HG03066 (cell line): Measurements from ENCODE around the gene THY1.
"Not testable (repeated sequence)": the region's sequence is repeated elsewhere in the genome, so short reads cannot be mapped to it uniquely, and the experiment has no call there.

Experiments used
- ATAC-seq: cut with Tn5 transposase; IDR thresholded peaks from one replicate; pipeline ENCODE4 v1.9.1; 2021; ENCODE audit warnings: low read depth; ENCODE audit not compliant: unreplicated experiment

The THY1 gene

DNA sequence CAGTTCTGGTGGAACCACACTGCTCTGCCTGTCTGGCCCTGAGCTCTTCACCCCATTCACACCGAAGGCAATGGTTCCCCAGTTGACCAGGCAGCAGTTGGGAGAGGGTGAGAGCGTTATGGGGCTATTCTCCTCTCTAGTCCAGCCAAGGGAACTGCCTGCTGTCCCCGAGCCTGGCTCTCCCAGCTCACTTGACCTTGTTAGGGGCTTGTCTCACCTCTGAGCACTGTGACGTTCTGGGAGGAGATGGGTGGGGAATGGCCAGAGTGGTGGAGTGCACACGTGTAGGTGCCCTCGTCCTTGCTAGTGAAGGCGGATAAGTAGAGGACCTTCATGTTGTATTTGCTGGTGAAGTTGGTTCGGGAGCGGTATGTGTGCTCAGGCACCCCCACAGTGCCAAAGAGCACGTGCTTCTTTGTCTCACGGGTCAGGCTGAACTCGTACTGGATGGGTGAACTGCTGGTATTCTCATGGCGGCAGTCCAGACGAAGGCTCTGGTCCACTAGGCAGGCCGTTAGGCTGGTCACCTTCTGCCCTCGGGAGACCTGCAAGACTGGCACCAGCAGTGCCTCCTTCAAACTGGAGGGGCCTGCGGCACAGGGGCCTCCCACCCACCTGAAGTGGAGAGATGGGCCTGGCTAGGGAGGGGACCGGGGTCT lies 3.0 kb downstream of the THY1 start:
- no peak for ATAC-seq

DNA sequence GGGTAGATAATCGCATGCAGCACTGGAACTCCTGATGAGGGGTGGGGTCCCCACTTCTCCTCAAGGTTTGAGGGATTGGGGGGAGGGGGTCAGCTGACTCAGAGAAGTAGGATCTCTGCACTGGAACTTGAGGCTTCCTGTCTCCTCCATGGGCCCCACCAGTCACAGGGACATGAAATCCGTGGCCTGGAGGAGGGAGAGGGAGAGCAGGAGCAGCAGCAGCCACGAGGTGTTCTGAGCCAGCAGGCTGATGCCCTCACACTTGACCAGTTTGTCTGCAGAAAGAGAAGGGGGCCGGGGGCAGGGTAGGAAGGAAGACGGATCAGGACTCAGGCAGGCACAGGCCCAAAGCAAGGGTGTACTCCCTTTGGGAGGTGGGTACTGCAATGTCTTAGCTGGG lies 3.7 kb downstream of the THY1 start:
- no peak for ATAC-seq

DNA sequence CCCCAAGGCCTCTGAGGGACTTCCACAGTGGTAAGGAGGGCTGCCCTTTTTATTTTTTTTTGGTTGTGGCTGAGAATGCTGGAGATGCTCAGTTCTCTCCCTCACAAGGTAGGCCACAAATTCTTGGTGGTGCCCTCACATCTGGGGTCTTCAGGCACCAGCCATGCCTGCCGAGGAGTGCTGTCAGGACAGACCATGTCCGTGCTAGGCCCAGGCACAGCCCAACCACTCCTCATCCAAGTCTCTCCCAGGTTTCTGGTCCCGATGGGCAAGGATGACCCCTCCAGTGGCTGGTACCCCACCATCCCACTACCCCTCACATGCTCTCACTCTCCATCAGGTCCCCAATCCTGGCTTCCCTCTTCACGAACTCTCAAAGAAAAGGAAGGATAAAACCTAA lies 4.2 kb downstream of the THY1 start:
- no peak for ATAC-seq

DNA sequence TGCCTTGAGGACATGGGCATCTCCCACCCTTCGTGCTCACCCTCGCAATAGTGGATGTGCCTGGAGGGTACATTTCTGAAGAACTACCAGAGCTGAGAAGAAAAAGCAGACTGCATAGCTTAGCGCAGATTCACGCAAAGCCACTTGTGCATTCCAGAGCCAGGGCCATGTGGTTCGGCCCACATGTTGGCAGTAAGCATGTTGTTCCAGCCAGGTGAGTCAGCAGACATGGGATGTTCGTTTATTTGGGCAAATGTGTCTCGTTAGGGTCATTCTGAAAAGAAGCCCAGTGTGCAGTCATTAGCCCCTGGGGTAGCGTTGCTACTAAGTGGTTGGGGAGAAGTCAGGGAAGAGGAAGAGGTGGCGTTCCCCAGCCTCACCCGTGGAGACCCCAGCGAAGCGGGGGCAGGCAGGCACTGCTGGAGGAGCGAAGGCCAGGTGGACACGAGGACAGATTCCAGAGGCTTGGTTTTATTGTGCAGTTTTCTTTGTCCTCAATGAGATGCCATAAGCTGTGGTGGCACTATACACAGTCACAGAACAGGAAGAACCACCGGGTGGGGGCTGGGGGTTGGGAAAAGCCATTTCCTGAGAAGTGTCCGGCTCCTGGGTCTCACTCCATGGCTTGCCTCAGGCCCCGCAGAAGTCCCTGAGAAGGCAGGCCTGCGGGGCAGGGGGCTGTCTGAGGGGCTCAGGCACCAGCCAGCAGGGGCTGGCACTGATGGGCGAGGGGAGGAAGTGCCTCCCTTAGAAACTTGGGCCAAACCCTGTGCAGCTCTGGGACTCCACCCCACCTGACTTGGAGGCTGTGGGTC lies 5.0 kb downstream of the THY1 start:
- ATAC-seq, result no peak

DNA sequence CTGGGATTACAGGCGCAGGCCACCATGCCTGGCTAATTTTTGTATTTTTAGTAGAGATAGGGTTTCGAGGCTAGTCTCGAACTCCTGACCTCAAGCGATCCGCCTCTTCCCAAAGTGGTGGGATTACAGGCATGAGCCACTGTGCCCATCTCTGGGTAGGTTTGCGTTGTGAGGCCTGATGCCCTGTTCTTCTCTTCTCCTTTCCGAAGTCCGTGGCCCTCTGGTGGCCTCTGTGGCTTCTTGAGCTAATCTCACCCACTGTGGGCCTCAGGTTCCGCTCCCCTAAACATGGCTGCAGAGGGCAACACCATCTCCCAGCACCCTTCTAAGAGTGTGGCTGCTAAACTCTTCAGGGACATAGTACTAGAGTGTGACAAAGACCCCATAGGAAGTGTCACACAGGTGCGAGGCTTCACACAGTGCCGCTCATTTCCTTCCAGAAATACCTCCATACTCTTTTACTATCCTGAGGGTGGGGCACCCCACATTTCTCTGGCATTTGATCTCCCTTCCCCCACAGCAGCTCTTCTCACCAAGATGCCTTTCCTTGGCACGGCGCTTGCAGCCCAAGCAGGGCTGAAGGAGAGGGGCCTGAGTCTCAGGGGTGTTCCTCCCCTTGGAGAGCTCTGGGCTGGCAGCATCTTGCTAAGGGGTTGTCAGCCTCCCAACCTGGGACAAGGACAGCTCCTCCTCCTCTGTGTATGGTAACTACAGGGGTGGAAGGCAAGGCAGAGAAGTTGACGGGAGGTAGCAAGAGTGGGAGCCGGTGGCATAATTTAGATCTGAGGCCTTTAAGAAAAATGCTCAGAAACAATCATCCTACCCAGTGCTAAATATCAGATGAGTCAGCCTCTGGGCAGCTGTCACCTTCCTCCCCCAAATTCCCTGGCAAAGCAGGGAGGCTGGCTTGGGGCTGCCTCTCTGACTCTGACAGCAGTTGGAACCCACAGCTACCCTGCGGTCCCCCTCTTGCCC lies 6.1 kb downstream of the THY1 start:
- ATAC-seq, result no peak

DNA sequence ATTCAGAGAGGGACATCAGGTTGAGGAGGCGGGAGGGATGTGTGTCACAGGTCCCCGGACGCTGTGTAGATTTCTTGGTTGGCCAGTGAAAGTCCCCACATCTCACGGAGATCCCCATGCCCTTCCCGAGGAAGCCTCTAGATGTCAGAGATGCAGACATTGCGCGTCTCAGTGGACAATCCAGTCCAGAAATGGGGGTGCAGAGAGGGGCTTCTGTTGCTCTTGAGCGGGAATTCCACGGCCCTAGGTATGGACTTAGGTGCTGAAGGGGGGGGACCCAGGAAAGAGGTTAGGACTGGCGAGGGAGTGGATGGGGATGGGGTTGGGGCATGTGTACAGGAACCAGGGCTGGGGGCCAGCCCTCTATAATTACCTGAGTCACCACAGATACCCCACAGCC lies 7.0 kb downstream of the THY1 start:
- ATAC-seq, result no peak

DNA sequence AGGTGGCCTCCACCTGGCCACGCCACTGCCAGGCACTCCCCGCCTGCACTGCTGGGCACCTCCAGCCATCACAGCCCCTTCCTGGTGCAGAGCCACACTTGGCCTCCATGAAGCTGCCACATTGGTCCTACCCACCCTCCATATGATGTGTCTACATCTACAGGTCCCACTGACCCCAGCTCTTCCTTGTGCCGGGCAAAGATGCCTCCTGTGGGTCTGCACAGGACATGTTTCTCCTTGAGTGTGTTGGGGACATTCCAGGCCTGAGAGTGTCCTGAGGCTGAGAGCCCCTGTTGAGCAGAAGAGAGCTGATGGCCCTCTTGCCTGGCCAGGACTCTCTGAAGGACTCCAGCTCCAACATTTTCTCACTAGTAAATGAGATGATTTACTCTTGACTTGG lies 7.5 kb downstream of the THY1 start:
- no peak for ATAC-seq

DNA sequence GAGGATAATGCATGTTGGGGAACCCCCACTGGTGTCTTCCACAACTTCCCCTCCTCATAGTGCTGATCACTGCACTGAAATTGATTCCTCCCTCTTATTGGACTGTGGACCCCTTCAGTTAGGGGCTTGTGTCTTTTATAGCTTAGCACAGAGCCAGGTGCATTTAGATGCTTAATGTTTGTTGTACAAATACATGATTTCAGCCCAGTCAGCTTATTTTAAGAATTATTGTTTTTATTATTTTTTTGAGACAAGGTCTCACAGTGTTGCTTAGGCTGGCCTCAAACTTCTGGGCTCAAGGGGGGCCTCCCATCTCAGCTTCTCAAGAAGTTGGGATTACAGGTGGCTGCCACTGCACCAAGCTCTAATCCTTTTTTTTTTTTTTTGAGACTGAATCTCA lies 8.2 kb downstream of the THY1 start:
- no peak for ATAC-seq

DNA sequence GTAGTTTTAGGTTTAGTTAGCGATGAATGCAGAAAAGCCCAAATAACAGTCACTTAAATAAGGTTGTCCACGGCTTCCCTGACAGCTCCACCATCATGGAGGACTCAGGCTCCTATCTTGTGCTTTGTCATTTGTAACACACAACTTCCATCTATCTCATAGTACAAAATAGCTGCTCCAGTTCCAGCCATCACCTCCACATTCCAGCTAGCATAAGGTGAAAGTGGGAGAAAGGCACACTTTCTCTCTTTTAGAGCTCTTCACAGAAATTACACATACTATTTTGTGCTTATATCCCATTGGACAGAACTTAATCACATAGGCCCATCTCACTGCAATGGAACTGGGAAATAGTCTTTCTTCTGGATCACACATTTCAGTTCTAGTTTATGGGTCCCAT lies 8.7 kb downstream of the THY1 start:
- no peak for ATAC-seq

DNA sequence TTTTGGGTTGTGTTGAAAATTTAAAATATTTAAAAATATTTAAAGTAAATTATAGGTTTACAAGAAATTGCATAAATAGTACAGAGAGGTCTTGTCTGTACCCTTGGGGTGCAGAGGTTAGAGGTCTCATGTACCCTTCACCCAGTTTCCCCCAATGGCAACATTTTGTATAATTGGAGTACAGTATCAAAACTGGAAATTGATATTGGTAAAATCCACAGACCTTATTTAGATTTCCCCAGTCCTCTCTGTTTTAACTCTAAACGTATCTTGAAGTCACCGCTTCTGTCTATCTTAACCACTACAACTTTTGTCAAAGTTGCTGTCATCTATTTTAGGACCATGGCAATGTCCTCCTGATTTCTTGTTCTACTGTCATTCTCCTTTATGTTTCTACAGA lies 10.9 kb downstream of the THY1 start:
- ATAC-seq, result no peak

DNA sequence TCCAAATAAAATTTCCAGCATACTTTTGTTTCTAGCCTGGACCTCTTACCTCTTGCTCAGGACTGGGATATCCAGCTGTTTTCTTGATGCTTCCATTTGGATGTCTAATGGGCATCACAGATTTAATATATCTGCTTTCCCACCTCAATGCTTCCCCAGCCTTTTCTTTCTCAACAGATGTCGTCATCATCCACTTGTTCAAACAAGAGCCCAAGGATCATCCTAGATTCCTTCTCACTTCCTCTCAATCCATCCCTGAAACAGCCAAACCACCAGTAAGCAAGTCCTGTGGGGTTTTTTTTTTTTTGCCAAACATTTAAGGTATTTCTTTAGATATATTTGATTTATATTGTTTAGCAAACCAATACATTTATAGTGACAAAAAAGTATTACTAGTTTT lies 12.5 kb downstream of the THY1 start:
- ATAC-seq, result no peak

DNA sequence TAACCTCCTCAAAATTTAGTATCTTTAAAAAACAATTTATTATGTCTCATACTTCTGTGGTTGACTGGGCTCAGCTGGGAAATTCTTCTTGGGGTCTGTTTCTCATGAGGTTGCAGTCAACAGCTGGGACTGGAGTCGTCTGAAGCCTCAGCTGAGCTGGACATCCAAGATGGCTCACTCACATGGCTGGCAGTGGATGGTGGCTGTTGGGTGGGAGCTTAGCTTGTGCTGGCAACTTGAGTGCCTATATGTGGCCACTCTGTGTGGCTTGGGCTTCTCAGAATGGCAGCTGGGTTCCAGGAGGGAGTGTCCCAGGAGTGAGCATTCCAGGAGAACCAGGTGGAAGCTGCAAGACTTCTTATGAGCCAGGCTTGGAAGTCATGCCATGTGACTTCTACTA lies 13.2 kb downstream of the THY1 start:
- ATAC-seq, result no peak

DNA sequence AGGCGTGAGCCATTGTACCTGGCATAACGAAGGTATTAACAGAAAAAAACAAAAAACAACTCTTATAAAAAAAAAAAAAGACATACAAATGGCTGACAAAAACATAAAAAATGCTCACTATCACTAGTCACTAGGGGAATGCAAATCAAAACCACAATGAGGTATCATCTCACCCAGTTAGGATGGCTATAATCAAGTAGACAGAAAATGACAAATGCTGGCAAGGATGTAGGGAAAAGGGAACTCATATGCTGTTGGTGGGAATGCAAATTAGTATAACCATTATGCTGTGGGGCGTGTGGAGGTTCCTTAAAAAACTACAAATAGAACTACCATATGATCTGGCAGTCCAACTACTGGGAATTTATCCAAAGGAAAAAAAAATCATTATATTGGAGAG lies 17.0 kb downstream of the THY1 start:
- no peak for ATAC-seq

DNA sequence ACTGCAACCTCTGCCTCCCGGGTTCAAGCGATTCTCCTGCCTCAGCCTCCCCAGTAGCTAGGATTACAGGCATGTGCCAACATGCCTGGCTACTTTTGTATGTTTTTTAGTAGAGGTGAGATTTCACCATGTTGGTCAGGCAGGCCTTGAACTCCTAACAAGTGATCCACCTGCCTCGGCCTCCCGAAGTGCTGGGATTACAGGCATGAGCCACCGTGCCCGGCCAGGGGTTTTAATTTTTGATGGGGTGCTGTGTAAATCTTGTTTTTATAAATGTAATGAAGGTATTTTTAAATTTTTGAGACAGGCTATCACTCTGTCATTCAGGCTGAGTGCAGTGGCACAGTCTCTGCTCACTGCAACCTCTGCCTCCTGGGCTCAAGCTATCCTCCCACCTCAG lies 17.5 kb downstream of the THY1 start:
- ATAC-seq, result not testable (repeated sequence)

DNA sequence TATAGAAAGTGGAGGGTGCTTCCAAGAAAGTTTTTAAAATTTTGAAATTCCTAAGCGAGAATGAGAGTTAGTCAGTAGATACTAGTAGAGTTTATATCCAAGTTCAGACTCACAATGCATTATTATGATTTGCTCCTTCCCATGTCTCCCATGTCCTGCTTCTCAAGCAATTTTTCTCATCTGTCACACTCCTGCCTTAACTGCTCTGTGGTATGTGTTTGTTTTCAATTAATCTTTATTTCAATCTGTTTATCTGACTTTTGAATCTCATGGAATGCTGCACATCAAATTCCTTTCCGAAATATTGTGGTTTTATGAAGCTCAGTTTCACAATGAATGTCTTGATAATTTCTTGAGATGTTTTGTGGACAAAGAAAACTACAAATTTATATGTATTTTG lies 18.1 kb downstream of the THY1 start:
- no peak for ATAC-seq

DNA sequence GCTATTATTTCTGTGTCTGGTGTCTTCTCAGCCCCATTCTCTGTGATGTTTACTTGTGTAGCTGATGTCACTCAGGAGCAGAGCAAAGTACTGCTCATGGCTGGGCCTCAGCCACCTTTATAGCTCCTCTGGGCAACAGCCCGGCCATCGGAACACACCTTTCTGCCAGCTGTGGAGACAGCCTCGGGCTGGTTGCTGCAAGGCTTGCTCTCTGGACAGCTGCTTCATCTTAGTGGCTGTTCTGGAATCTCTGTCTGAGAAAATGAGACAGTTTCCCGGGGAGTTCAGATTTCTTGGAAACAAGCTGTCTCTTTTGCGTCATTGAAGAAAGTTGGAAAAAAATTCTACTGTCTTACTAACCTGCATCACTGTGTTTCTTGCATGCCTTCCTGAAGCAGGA lies 20.0 kb downstream of the THY1 start:
- ATAC-seq, result no peak

DNA sequence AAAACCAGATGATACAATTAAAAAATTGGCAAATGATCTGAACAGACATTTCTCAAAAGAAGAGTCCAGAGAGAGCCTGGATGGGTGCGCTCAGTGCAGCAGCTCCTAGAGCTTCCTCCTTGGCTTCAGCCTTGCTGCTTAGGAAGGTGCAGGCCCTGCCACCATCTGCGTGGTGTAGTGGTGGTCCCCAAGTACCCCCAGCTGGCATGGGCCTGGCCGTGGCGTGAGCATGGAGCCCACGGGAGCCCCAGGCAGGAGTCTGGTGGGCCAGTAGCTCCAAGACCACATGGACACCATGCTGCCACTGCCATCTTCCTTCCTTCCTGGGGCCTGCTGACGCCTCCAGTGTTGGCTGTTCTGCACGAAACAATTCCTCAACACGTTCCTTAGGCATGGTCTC lies 20.5 kb downstream of the THY1 start:
- no peak for ATAC-seq

DNA sequence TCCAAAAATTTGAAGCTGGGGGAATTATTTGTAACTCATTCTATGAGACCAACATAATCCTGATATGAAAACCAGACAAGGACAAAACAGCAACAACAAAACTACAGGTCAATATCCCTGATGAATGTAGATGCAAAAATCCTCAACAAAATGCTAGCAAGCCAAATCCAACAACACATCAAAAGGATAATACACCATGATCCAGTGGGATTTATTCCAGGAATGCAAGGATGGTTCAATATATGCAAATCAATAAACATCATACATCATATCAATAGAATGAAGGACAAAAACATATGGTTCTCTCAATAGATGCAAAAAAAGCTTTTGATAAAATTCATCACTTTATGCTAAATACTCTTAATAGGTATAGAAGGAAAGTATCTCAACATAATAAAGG lies 22.1 kb downstream of the THY1 start:
- ATAC-seq, result no peak

DNA sequence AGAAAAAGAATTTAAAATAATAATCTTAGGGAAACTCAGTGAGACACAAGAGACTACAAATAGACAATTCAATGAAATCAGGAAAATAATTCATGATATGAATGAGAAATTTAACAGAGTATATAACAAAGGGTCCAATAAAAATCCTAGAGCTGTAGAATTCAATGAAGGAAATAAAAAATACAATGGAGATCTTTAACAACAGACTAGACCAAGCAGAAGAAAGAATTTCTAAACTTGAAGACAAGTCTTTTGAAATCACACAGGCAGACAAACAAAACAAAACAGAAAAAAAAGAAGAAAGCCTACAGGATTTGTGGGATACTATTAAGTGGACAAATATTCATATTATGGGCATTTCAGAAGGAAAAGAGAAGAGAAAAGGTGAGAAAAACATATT lies 25.2 kb downstream of the THY1 start:
- no peak for ATAC-seq

DNA sequence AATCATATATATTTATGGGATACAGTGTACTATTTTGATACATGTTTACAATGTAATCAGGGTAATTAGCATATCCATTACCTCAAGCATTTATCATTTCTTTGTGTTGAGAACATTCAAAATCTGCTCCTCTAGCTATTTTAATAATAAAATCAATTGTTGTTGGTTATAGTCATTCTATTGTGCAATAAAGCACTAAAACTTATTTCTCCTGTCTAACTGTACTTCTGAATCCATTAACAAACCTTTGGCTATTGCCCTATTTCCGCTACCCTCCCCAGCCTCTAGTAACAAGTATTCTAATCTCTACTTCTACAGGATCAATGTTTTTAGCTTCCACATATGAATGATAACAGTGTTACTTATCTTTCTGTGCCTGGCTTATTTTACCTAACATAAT lies 26.1 kb downstream of the THY1 start:
- ATAC-seq, result no peak

DNA sequence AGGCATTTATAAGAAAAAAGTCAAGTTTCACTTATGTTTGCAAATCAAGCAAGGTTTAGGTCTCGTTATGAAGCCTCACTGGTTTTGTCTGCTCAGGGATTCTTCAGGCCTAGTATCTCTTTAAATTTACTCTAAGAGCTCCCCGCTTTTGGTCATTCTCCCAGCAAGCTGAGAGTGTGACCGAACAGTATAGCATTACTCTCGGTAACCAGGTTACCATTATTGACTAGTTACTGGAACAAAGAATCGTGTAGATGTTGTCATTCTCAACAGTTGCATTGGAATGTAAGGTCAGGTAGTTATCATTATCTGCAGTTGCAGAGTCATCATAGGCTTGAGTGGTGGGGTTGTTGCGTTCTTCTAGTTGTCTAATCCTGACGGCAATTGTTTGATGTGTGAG lies 31.7 kb downstream of the THY1 start:
- ATAC-seq, result no peak
